H9 (cell line): Measurements from ENCODE around the gene ZNF20. TPM values are rescaled to one million over a fixed set of nuclear protein-coding genes. Genes with fewer than 3 reads are reported as not detected.

Experiments used
- DNase-seq: peaks from one replicate; pipeline ENCODE4 v3.0.0-alpha.2; 2017
- H2AFZ ChIP-seq: one replicate; pipeline ENCODE4 v1.6.1; 2013; ENCODE audit warnings: mild to moderate bottlenecking, low read length, control low read depth, moderate library complexity
- H2AK5ac ChIP-seq: 2 replicates; pipeline ENCODE4 v1.6.1; 2013; ENCODE audit warnings: low read length, control low read depth, mixed read lengths; ENCODE audit not compliant: insufficient read length
- H2BK120ac ChIP-seq: one replicate; pipeline ENCODE4 v1.6.1; 2013; ENCODE audit warnings: low read depth, mild to moderate bottlenecking, low read length, control low read depth, inconsistent platforms; ENCODE audit not compliant: poor library complexity, severe bottlenecking
- H2BK12ac ChIP-seq: 2 replicates; pipeline ENCODE4 v1.6.1; 2013; ENCODE audit warnings: low read length, control low read depth, mixed read lengths, low read depth; ENCODE audit not compliant: insufficient read length
- H2BK15ac ChIP-seq: 2 replicates; pipeline ENCODE4 v1.6.1; 2013; ENCODE audit warnings: low read depth, low read length, control low read depth
- H2BK20ac ChIP-seq: one replicate; pipeline ENCODE4 v1.6.1; 2013; ENCODE audit warnings: low read depth, mild to moderate bottlenecking, low read length, control low read depth, inconsistent platforms; ENCODE audit not compliant: poor library complexity, severe bottlenecking
- H2BK5ac ChIP-seq: 2 replicates; pipeline ENCODE4 v1.6.1; 2013; ENCODE audit warnings: low read length, control low read depth, mixed read lengths; ENCODE audit not compliant: insufficient read length
- H3K14ac ChIP-seq: 2 replicates; pipeline ENCODE4 v1.6.1; 2013; ENCODE audit warnings: low read length, control low read depth; ENCODE audit not compliant: insufficient read depth
- H3K18ac ChIP-seq: 2 replicates; pipeline ENCODE4 v1.6.1; 2013; ENCODE audit warnings: low read depth, mild to moderate bottlenecking, mixed read lengths, low read length, control low read depth; ENCODE audit not compliant: insufficient read length
- H3K23ac ChIP-seq: 2 replicates; pipeline ENCODE4 v1.6.1; 2013; ENCODE audit warnings: low read length, control low read depth, mixed read lengths, low read depth; ENCODE audit not compliant: insufficient read length
- H3K23me2 ChIP-seq: 2 replicates; pipeline ENCODE4 v1.6.1; 2013; ENCODE audit warnings: low read depth, mild to moderate bottlenecking, mixed read lengths, low read length, control low read depth; ENCODE audit not compliant: insufficient read length, poor library complexity, severe bottlenecking
- H3K27ac ChIP-seq: 2 replicates; pipeline ENCODE4 v1.5.1; 2013; ENCODE audit warnings: low read length, control low read depth, mixed read lengths, low read depth; ENCODE audit not compliant: insufficient read length
- H3K27me3 ChIP-seq: 2 replicates; pipeline ENCODE4 v1.6.1; 2013; ENCODE audit warnings: low read length, control low read depth, inconsistent platforms; ENCODE audit not compliant: insufficient read depth
- H3K4ac ChIP-seq: 2 replicates; pipeline ENCODE4 v1.6.1; 2013; ENCODE audit warnings: low read depth, mild to moderate bottlenecking, control low read depth, inconsistent platforms, low read length, moderate library complexity
- H3K4me1 ChIP-seq: 2 replicates; pipeline ENCODE4 v1.6.1; 2013; ENCODE audit warnings: low read length, control low read depth, inconsistent platforms; ENCODE audit not compliant: insufficient read depth
- H3K4me2 ChIP-seq: 2 replicates; pipeline ENCODE4 v1.6.1; 2013; ENCODE audit warnings: low read length, control low read depth, mixed read lengths; ENCODE audit not compliant: insufficient read length, insufficient read depth
- H3K56ac ChIP-seq: 2 replicates; pipeline ENCODE4 v1.6.1; 2013; ENCODE audit warnings: low read depth, mild to moderate bottlenecking, mixed read lengths, low read length, control low read depth; ENCODE audit not compliant: insufficient read length
- H3K79me1 ChIP-seq: 2 replicates; pipeline ENCODE4 v1.6.1; 2013; ENCODE audit warnings: low read depth, mild to moderate bottlenecking, moderate library complexity, low read length, control low read depth, inconsistent platforms; ENCODE audit not compliant: insufficient read depth, poor library complexity, severe bottlenecking
- H3K79me2 ChIP-seq: 2 replicates; pipeline ENCODE4 v1.6.1; 2013; ENCODE audit warnings: low read length, control low read depth, inconsistent platforms; ENCODE audit not compliant: insufficient read depth
- H3K9ac ChIP-seq: 2 replicates; pipeline ENCODE4 v1.6.1; 2013; ENCODE audit warnings: low read length, control low read depth, mixed read lengths; ENCODE audit not compliant: insufficient read length; ENCODE audit errors: extremely low read depth
- H3K9me3 ChIP-seq: one replicate; pipeline ENCODE4 v1.6.1; 2013; ENCODE audit warnings: low read depth, low read length, inconsistent platforms; ENCODE audit not compliant: control insufficient read depth
- H3T11ph ChIP-seq: one replicate; pipeline ENCODE4 v1.6.1; 2013; ENCODE audit warnings: mild to moderate bottlenecking, low read length, control low read depth, inconsistent platforms
- H4K20me1 ChIP-seq: one replicate; pipeline ENCODE4 v1.6.1; 2013; ENCODE audit not compliant: control insufficient read depth, insufficient read length, insufficient read depth
- H4K5ac ChIP-seq: 2 replicates; pipeline ENCODE4 v1.6.1; 2013; ENCODE audit warnings: low read depth, mild to moderate bottlenecking, mixed read lengths, low read length, control low read depth; ENCODE audit not compliant: insufficient read length
- H4K8ac ChIP-seq: replicated peaks from 2 replicates; pipeline ENCODE4 v1.6.1; 2013; ENCODE audit warnings: low read length, control low read depth, mixed read lengths, low read depth; ENCODE audit not compliant: insufficient read length
- H4K91ac ChIP-seq: 2 replicates; pipeline ENCODE4 v1.6.1; 2013; ENCODE audit warnings: low read depth, mild to moderate bottlenecking, moderate library complexity, mixed read lengths, low read length, control low read depth; ENCODE audit not compliant: insufficient read length
- H3K27ac Mint-ChIP-seq, 3 experiments: 2 replicates in 2 of 3; 3 replicates in 1 of 3; pipeline ENCODE4 v1.8.0; 2020 to 2021; ENCODE audit warnings: mixed read lengths in 3 of 3, mild to moderate bottlenecking in 1 of 3, moderate library complexity in 1 of 3
- H3K27me3 Mint-ChIP-seq: 2 replicates; pipeline ENCODE4 v1.8.0; 2021; ENCODE audit warnings: low read depth, mild to moderate bottlenecking, moderate library complexity, mixed read lengths
- H3K36me3 Mint-ChIP-seq, 3 experiments: 2 replicates in 2 of 3; 3 replicates in 1 of 3; pipeline ENCODE4 v1.8.0; 2020 to 2021; ENCODE audit warnings: low read depth in 3 of 3, mixed read lengths in 3 of 3; ENCODE audit not compliant: insufficient read depth in 1 of 3
- H3K4me1 Mint-ChIP-seq, 2 experiments: 2 replicates each; pipeline ENCODE4 v1.8.0; 2020; ENCODE audit warnings: mixed read lengths in 2 of 2
- H3K4me3 Mint-ChIP-seq, 2 experiments: 2 replicates in 1 of 2; 3 replicates in 1 of 2; pipeline ENCODE4 v1.8.0; 2020 to 2021; ENCODE audit warnings: mild to moderate bottlenecking in 2 of 2, mixed read lengths in 2 of 2, moderate library complexity in 1 of 2
- H3K9me3 Mint-ChIP-seq, 2 experiments: 2 replicates in 1 of 2; 3 replicates in 1 of 2; pipeline ENCODE4 v1.8.0; 2020; ENCODE audit warnings: mild to moderate bottlenecking in 2 of 2, mixed read lengths in 2 of 2, moderate library complexity in 1 of 2
- CTCF ChIP-seq: fragments of 200-600 bp; sonication (generic); conservative IDR thresholded peaks from 3 replicates; pipeline ENCODE4 v1.8.0; 2021; ENCODE audit warnings: antibody characterized with exemption, mild to moderate bottlenecking
- WGBS: extraction: QIAGEN DNeasy Blood & Tissue Kit; methylation state at CpG from one replicate; pipeline ENCODE4 v1.1.7; 2013; ENCODE audit warnings: missing lambda C conversion rate, low lambda C conversion rate, mixed read lengths; ENCODE audit not compliant: insufficient read length; ENCODE audit errors: extremely low coverage; 5-methylcytosine and 5-hydroxymethylcytosine counted together
- total RNA-seq: library from RNA; stranded (reverse); gene quantifications from 2 replicates; pipeline ENCODE4 v1.2.1, GENCODE V29; 2021

Gene ZNF20
- total RNA-seq, 1 experiment from 2014 or later = 5.6 TPM

GRCh38 chr19:12112701-12113100, 27.4 kb downstream of the ZNF20 start:
- no peaks in the 10 kb centered on the region for H3K27me3 ChIP-seq
- H3K79me1 ChIP-seq = no peaks in the 10 kb centered on the region
- H3K9ac ChIP-seq = no peak overlapping the region
- H2BK20ac ChIP-seq = no peak overlapping the region
- no peak overlapping the region for H4K5ac ChIP-seq
- H2BK15ac ChIP-seq = no peak overlapping the region
- Mint-ChIP-seq H3K4me1 (no peaks in the 10 kb centered on the region), H3K36me3 (peaks cover 78 to 85% (median 82%) of the 10 kb centered on the region in 3 experiments), H3K27ac (no peak overlapping the region), H3K4me3 (no peak overlapping the region), H3K9me3 (peaks cover 69 to 74% of the 10 kb centered on the region in 2 experiments), H3K27me3 (peaks cover 3% of the 10 kb centered on the region; the same call in 1 of the 2 replicates)
- H4K8ac ChIP-seq = no peak overlapping the region
- H3K18ac ChIP-seq = no peak overlapping the region
- H4K91ac ChIP-seq = no peak overlapping the region
- H2AFZ ChIP-seq = no peak overlapping the region
- H3T11ph ChIP-seq = no peak overlapping the region
- H3K4me1 ChIP-seq = no peaks in the 10 kb centered on the region
- no peaks in the 10 kb centered on the region for H3K79me2 ChIP-seq
- no peak overlapping the region for H2AK5ac ChIP-seq
- H3K4ac ChIP-seq = no peak overlapping the region
- H2BK5ac ChIP-seq = no peak overlapping the region
- H3K23ac ChIP-seq = no peak overlapping the region
- H3K9me3 ChIP-seq = peaks cover 51% of the 10 kb centered on the region
- no peak overlapping the region for H3K56ac ChIP-seq
- TF ChIP-seq CTCF = no peak
- no peaks in the 10 kb centered on the region for H3K23me2 ChIP-seq
- no peak overlapping the region for H3K4me2 ChIP-seq
- H2BK12ac ChIP-seq = no peak overlapping the region
- H4K20me1 ChIP-seq = no peaks in the 10 kb centered on the region
- no peak overlapping the region for H2BK120ac ChIP-seq
- H3K27ac ChIP-seq = no peak overlapping the region
- H3K14ac ChIP-seq = no peak overlapping the region
- WGBS = no CpG with 5 or more reads among the region's 8 CpGs
- no peak for DNase-seq
